Measurements from ENCODE around the gene DEF6. TPM values are rescaled to one million over a fixed set of nuclear protein-coding genes. Genes with fewer than 3 reads are reported as not detected.

DEF6 gene
- polyA plus RNA-seq, 1 experiment: 2.5 TPM

GRCh38 chr6:35265523-35265922 lies 32.1 kb upstream of the DEF6 start:
- TF ChIP-seq CTCF (IDR thresholded peaks at IDR 0.05; ENCODE audit: low read depth, low read length): no peak
- H3K9me3 ChIP-seq (ENCODE audit: control insufficient read depth, insufficient read depth, low read length): no peaks in the 10 kb centered on the region
- H3K4me3 ChIP-seq (ENCODE audit: low read depth, low read length): no peak overlapping the region
- DNase-seq (ENCODE audit: low read depth, low spot score): no peak
- POLR2A ChIA-PET: no interaction called here
- no peak overlapping the region for H3K27ac ChIP-seq (ENCODE audit: low read depth, low read length)
- no peaks in the 10 kb centered on the region for H3K27me3 ChIP-seq (ENCODE audit: control insufficient read depth, insufficient read depth, low read length)
- CTCF ChIA-PET: no interaction called here

DNA sequence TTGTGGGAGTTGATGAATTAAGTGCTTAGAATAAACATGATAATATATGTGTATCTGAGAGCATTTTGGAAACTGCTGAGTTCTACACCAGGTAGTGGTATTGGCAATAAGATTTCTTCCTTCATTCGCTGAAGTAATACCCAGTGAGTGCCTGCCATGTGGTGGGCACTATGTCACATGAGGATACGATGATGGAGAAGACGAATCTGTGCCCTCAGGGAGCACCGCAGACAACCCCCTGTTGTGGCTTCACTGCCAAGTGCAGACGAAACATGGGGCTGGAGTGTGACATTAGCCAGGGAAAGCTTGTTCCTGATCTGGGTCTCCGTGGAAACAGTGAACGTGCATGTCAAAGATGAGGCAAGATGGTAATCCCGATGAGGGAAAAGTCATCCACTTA lies 30.2 kb upstream of the DEF6 start:
- DNase-seq (ENCODE audit: low read depth, low spot score): no peak
- H3K27me3 ChIP-seq (ENCODE audit: control insufficient read depth, insufficient read depth, low read length): no peaks in the 10 kb centered on the region
- POLR2A ChIA-PET: interaction anchor here (1.0 kb wide), 1 partner anchor 9 kb away, joined by 3 read pairs; no protein-coding TSS in a partner anchor
- no peaks in the 10 kb centered on the region for H3K9me3 ChIP-seq (ENCODE audit: control insufficient read depth, insufficient read depth, low read length)
- H3K27ac ChIP-seq (ENCODE audit: low read depth, low read length): no peak overlapping the region
- H3K4me3 ChIP-seq (ENCODE audit: low read depth, low read length): no peak overlapping the region
- CTCF ChIA-PET: interaction anchor here (1.5 kb wide), 1 partner anchor 27 kb away, joined by 3 read pairs; no protein-coding TSS in a partner anchor
- no peak for TF ChIP-seq CTCF (IDR thresholded peaks at IDR 0.05; ENCODE audit: low read depth, low read length)

GRCh38 chr6:35267897-35268296 lies 29.7 kb upstream of the DEF6 start:
- DNase-seq (ENCODE audit: low read depth, low spot score): no peak
- no peak for TF ChIP-seq CTCF (IDR thresholded peaks at IDR 0.05; ENCODE audit: low read depth, low read length)
- ChIA-PET POLR2A (interaction anchor here (1.0 kb wide), 1 partner anchor 9 kb away, joined by 3 read pairs; no protein-coding TSS in a partner anchor), CTCF (interaction anchor here (0.7 to 1.5 kb wide), 2 partner anchors 27 to 499 kb away, joined by 3 read pairs; no protein-coding TSS in a partner anchor)
- Histone ChIP-seq H3K27me3 (ENCODE audit: control insufficient read depth, insufficient read depth, low read length) (no peaks in the 10 kb centered on the region), H3K9me3 (ENCODE audit: control insufficient read depth, insufficient read depth, low read length) (no peaks in the 10 kb centered on the region), H3K27ac (ENCODE audit: low read depth, low read length) (no peak overlapping the region), H3K4me3 (ENCODE audit: low read depth, low read length) (no peak overlapping the region)

- H3K4me3 ChIP-seq (ENCODE audit: low read depth, low read length): no peak overlapping the region
- TF ChIP-seq CTCF (IDR thresholded peaks at IDR 0.05; ENCODE audit: low read depth, low read length): no peak
- CTCF ChIA-PET: no interaction called here
- POLR2A ChIA-PET: no interaction called here
- H3K9me3 ChIP-seq (ENCODE audit: control insufficient read depth, insufficient read depth, low read length): no peaks in the 10 kb centered on the region
- DNase-seq (ENCODE audit: low read depth, low spot score): no peak
- H3K27me3 ChIP-seq (ENCODE audit: control insufficient read depth, insufficient read depth, low read length): no peaks in the 10 kb centered on the region
- H3K27ac ChIP-seq (ENCODE audit: low read depth, low read length): no peak overlapping the region
Measured at GRCh38 chr6:35272005-35272404, 25.6 kb upstream of the DEF6 start.

DNA sequence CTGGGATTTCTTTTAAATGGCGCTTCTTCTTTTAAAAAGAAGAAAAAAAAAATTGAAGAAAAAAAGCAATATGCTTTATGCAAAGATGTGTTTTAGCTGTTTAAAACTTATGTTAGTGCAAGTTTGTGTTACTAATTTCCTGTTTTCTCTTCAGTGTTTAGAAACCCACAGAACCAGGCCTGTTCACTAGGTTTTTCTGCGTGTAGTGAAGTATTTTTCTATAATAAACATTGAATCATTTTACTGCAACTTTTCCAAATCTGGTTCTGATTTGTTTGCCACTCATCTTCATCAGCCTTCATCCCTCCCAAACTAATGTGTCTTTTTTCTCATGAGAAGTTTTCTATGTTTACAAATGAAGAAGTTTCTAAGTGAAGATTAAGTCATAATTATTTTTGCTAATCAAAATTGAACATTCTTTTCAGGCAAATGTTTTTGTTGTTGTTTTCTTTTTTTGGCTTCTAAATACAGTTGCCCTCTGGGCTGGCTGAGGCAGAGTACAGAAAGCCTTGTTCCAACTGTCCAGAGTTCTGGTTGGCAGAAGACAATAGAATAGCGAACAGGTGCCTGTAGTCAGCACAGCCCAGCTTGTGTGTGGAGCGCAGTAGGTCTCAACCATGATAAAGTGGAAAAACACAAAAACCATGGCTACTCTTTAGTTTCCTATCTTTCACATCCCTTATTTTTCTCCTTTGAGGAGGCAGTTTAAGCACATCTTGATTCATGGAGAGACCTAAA lies 23.6 kb upstream of the DEF6 start:
- no peak for TF ChIP-seq CTCF (IDR thresholded peaks at IDR 0.05; ENCODE audit: low read depth, low read length)
- ChIA-PET CTCF (no interaction called here), POLR2A (interaction anchor here (0.5 to 1.7 kb wide), 3 partner anchors 15 to 231 kb away, joined by 3 to 5 read pairs (median 3); partner anchors contain the start of gene ZNF76)
- Histone ChIP-seq H3K27me3 (ENCODE audit: control insufficient read depth, insufficient read depth, low read length) (no peaks in the 10 kb centered on the region), H3K4me3 (ENCODE audit: low read depth, low read length) (no peak overlapping the region), H3K27ac (ENCODE audit: low read depth, low read length) (peak overlapping the region; percentile 31), H3K9me3 (ENCODE audit: control insufficient read depth, insufficient read depth, low read length) (no peaks in the 10 kb centered on the region)
- no peak for DNase-seq (ENCODE audit: low read depth, low spot score)

All from AG04450 (cell line).